ENCODE data around the gene UBTD1.

UBTD1 gene

GRCh38 chr10:97510686-97511085, 12.0 kb downstream of the UBTD1 start:
- no peak for TF ChIP-seq TCF12 (IDR thresholded peaks at IDR 0.05; ENCODE audit: low read depth)
- TF ChIP-seq, protein P1, sequence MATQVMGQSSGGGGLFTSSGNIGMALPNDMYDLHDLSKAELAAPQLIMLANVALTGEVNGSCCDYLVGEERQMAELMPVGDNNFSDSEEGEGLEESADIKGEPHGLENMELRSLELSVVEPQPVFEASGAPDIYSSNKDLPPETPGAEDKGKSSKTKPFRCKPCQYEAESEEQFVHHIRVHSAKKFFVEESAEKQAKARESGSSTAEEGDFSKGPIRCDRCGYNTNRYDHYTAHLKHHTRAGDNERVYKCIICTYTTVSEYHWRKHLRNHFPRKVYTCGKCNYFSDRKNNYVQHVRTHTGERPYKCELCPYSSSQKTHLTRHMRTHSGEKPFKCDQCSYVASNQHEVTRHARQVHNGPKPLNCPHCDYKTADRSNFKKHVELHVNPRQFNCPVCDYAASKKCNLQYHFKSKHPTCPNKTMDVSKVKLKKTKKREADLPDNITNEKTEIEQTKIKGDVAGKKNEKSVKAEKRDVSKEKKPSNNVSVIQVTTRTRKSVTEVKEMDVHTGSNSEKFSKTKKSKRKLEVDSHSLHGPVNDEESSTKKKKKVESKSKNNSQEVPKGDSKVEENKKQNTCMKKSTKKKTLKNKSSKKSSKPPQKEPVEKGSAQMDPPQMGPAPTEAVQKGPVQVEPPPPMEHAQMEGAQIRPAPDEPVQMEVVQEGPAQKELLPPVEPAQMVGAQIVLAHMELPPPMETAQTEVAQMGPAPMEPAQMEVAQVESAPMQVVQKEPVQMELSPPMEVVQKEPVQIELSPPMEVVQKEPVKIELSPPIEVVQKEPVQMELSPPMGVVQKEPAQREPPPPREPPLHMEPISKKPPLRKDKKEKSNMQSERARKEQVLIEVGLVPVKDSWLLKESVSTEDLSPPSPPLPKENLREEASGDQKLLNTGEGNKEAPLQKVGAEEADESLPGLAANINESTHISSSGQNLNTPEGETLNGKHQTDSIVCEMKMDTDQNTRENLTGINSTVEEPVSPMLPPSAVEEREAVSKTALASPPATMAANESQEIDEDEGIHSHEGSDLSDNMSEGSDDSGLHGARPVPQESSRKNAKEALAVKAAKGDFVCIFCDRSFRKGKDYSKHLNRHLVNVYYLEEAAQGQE (IDR thresholded peaks at IDR 0.05; ENCODE audit: low read depth), result no peak
- no peak for TF ChIP-seq CEBPB (IDR thresholded peaks at IDR 0.05)
- no peak for TF ChIP-seq FOXM1 (IDR thresholded peaks at IDR 0.05; ENCODE audit: borderline replicate concordance, low read depth)
- no peak for TF ChIP-seq EP300 (IDR thresholded peaks at IDR 0.05; ENCODE audit: borderline replicate concordance)
- TF ChIP-seq, protein P2, sequence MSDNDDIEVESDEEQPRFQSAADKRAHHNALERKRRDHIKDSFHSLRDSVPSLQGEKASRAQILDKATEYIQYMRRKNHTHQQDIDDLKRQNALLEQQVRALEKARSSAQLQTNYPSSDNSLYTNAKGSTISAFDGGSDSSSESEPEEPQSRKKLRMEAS (IDR thresholded peaks at IDR 0.05), result no peak
- no peak for TF ChIP-seq CREB1 (IDR thresholded peaks at IDR 0.05; ENCODE audit: low read depth)
- TF ChIP-seq ZBTB7A (IDR thresholded peaks at IDR 0.05; ENCODE audit: low read depth), result no peak
- TF ChIP-seq EGR1 (IDR thresholded peaks at IDR 0.05), result no peak
- no peak for TF ChIP-seq TAF1 (IDR thresholded peaks at IDR 0.05; ENCODE audit: low read depth)
- TF ChIP-seq RAD21 (IDR thresholded peaks at IDR 0.05; ENCODE audit: low read depth), result no peak
- TF ChIP-seq TEAD4 (IDR thresholded peaks at IDR 0.05), result no peak
- no peak for TF ChIP-seq YY1 (IDR thresholded peaks at IDR 0.05; ENCODE audit: low read depth)

GRCh38 chr10:97511711-97512440, 13.2 kb downstream of the UBTD1 start:
- TF ChIP-seq FOXM1 (IDR thresholded peaks at IDR 0.05; ENCODE audit: borderline replicate concordance, low read depth) (no peak), TAF1 (IDR thresholded peaks at IDR 0.05; ENCODE audit: low read depth) (no peak), CREB1 (IDR thresholded peaks at IDR 0.05; ENCODE audit: low read depth) (no peak), CEBPB (IDR thresholded peaks at IDR 0.05) (no peak), NFIC (IDR thresholded peaks at IDR 0.05) (no peak), USF1 (IDR thresholded peaks at IDR 0.05) (no peak)

GRCh38 chr10:97512993-97513392, 14.3 kb downstream of the UBTD1 start:
- TF ChIP-seq, protein P1 (IDR thresholded peaks at IDR 0.05; ENCODE audit: low read depth), result no peak
- no peak for TF ChIP-seq YY1 (IDR thresholded peaks at IDR 0.05; ENCODE audit: low read depth)
- TF ChIP-seq EGR1 (IDR thresholded peaks at IDR 0.05), result no peak
- no peak for TF ChIP-seq TCF12 (IDR thresholded peaks at IDR 0.05; ENCODE audit: low read depth)
- TF ChIP-seq, protein P2 (IDR thresholded peaks at IDR 0.05), result no peak
- TF ChIP-seq NFIC (IDR thresholded peaks at IDR 0.05), result no peak
- TF ChIP-seq ZBTB7A (IDR thresholded peaks at IDR 0.05; ENCODE audit: low read depth), result no peak
- no peak for TF ChIP-seq CREB1 (IDR thresholded peaks at IDR 0.05; ENCODE audit: low read depth)
- no peak for TF ChIP-seq TAF1 (IDR thresholded peaks at IDR 0.05; ENCODE audit: low read depth)
- TF ChIP-seq TEAD4 (IDR thresholded peaks at IDR 0.05), result no peak
- TF ChIP-seq FOXM1 (IDR thresholded peaks at IDR 0.05; ENCODE audit: borderline replicate concordance, low read depth), result no peak
- no peak for TF ChIP-seq USF1 (IDR thresholded peaks at IDR 0.05)
- no peak for TF ChIP-seq RAD21 (IDR thresholded peaks at IDR 0.05; ENCODE audit: low read depth)
- TF ChIP-seq EP300 (IDR thresholded peaks at IDR 0.05; ENCODE audit: borderline replicate concordance), result no peak
- no peak for TF ChIP-seq CEBPB (IDR thresholded peaks at IDR 0.05)

- TF ChIP-seq TCF12 (IDR thresholded peaks at IDR 0.05; ENCODE audit: low read depth) (no peak), USF1 (IDR thresholded peaks at IDR 0.05) (no peak), CEBPB (IDR thresholded peaks at IDR 0.05) (no peak), EP300 (IDR thresholded peaks at IDR 0.05; ENCODE audit: borderline replicate concordance) (no peak), EGR1 (IDR thresholded peaks at IDR 0.05) (no peak), ZBTB7A (IDR thresholded peaks at IDR 0.05; ENCODE audit: low read depth) (no peak), RAD21 (IDR thresholded peaks at IDR 0.05; ENCODE audit: low read depth) (no peak), NFIC (IDR thresholded peaks at IDR 0.05) (no peak), FOXM1 (IDR thresholded peaks at IDR 0.05; ENCODE audit: borderline replicate concordance, low read depth) (no peak), TAF1 (IDR thresholded peaks at IDR 0.05; ENCODE audit: low read depth) (no peak)
- TF ChIP-seq, protein P1 (IDR thresholded peaks at IDR 0.05; ENCODE audit: low read depth), result no peak
- TF ChIP-seq, protein P2 (IDR thresholded peaks at IDR 0.05), result no peak
Observed at GRCh38 chr10:97514344-97514743, 15.6 kb downstream of the UBTD1 start.
